Measurements from ENCODE around the gene AXIN2.

The AXIN2 gene

GRCh38 chr17:65561452-65562205, at the start of gene AXIN2:
AXIN2 (minus strand) TSS chr17:65561648; CDS start chr17:65558620, 3,028 bp downstream.
- DNase-seq, result peak; percentile 90

- DNase-seq, result no peak
Observed at GRCh38 chr17:65609749-65610148, 48.3 kb upstream of the AXIN2 start.

- no peak for DNase-seq
Observed at GRCh38 chr17:65609286-65609685, 47.8 kb upstream of the AXIN2 start.

GRCh38 chr17:65604070-65604469, 42.6 kb upstream of the AXIN2 start:
- DNase-seq, result no peak

- DNase-seq, result no peak
Observed at GRCh38 chr17:65601881-65602280, 40.4 kb upstream of the AXIN2 start.

GRCh38 chr17:65601145-65601544, 39.7 kb upstream of the AXIN2 start:
- DNase-seq, result no peak

GRCh38 chr17:65600518-65600917, 39.1 kb upstream of the AXIN2 start:
- DNase-seq, result no peak

- DNase-seq, result no peak
Observed at GRCh38 chr17:65599650-65600049, 38.2 kb upstream of the AXIN2 start.

- peak in 1 of 2 experiments; percentile 22 for DNase-seq
Observed at GRCh38 chr17:65598746-65599145, 37.3 kb upstream of the AXIN2 start.

GRCh38 chr17:65595071-65595656, 33.7 kb upstream of the AXIN2 start:
- DNase-seq, result no peak

GRCh38 chr17:65593855-65594845, 32.7 kb upstream of the AXIN2 start:
- no peak for DNase-seq

- no peak for DNase-seq
Observed at GRCh38 chr17:65593092-65593854, 31.8 kb upstream of the AXIN2 start.

GRCh38 chr17:65592125-65592965, 30.9 kb upstream of the AXIN2 start:
- no peak for DNase-seq

GRCh38 chr17:65589321-65589720, 27.9 kb upstream of the AXIN2 start:
- DNase-seq, result no peak

GRCh38 chr17:65588181-65588808, 26.8 kb upstream of the AXIN2 start:
- no peak for DNase-seq

GRCh38 chr17:65587534-65588180, 26.2 kb upstream of the AXIN2 start:
- DNase-seq, result peak in 1 of 2 experiments; percentile 29

GRCh38 chr17:65586899-65587298, 25.5 kb upstream of the AXIN2 start:
- DNase-seq, result peak in 1 of 2 experiments; percentile 8

- DNase-seq, result no peak
Observed at GRCh38 chr17:65584604-65585521, 23.4 kb upstream of the AXIN2 start.

- no peak for DNase-seq
Observed at GRCh38 chr17:65583921-65584603, 22.6 kb upstream of the AXIN2 start.
